GM18868 (cell line): ENCODE results near the gene CRELD2.
A peak's percentile ranks its signal among the peaks of the same experiment; 100 is the strongest.

Experiments used
- ATAC-seq: cut with Tn5 transposase; IDR thresholded peaks from one replicate; pipeline ENCODE4 v1.9.1; 2021; ENCODE audit warnings: mild to moderate bottlenecking, moderate library complexity; ENCODE audit not compliant: unreplicated experiment

Gene CRELD2

DNA sequence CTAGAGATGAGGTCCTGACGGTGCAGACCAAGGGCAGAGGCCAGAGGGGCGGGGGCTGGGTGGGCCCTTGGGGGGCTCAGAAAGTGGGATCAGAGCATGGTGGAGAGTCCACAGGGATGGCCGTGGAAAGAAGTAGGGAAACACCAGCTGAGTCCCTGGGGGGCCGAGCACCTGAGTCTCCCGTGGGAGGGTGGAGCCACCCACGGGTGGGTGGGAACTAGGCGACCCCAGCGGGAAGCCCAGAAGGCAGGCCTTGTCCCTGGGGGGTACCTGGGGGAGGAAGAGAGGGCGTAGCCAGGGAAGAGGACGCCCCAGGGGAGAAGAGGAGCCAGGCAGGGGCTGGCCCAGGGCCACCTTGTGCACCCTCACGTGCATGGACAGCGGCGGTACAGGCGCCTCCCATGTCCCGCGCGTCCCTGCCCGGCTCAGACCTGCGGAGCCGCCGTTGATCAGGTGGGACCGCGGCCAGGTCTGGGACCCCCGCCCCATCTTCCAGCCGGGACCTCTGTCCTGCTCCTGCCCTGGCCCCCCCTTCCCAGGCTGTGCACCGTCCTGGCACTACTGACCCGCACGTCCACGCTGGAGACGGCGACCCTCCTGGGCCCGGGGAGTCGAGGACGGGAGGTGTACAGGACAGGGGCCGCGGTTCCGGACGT lies 10.2 kb downstream of the CRELD2 start:
- ATAC-seq, result no peak

DNA sequence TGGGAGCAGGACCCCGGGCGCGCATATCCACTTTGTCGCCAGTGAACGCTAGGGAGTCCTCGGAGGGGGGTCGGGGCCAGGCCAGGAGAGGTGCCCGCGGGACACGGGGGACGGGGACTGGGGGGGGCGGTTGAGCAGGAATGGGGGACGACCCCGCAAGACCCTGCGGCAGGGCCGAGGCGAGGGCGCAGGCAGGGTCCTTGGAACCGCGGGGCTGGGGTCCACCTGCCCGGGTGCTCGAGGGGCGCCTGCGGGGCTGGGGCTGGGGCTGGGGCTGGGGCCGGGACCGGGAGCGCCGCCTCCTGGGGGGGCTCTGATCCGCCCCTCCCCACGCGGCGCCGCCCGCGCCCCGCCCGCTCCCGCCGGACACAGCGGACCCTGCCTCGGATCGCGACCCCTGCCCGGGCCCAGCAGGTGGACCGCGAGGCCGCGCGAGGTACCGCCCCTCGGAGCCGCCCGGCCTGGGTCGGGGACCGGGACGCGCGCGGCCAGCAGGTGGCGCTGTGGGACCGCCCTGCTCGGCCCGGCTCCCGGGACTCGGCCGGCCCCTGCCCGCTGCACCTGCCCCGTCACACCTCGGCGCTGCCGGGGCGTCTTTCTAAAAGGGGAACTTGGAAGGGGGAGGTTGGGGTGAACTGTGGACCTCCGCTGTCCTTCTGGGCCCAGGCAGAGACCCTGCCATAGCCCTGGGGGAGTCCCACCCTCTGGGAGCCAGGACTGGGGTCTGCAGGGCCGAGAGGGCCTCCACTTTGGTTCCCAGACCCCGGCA lies 11.0 kb downstream of the CRELD2 start:
- ATAC-seq, result no peak

DNA sequence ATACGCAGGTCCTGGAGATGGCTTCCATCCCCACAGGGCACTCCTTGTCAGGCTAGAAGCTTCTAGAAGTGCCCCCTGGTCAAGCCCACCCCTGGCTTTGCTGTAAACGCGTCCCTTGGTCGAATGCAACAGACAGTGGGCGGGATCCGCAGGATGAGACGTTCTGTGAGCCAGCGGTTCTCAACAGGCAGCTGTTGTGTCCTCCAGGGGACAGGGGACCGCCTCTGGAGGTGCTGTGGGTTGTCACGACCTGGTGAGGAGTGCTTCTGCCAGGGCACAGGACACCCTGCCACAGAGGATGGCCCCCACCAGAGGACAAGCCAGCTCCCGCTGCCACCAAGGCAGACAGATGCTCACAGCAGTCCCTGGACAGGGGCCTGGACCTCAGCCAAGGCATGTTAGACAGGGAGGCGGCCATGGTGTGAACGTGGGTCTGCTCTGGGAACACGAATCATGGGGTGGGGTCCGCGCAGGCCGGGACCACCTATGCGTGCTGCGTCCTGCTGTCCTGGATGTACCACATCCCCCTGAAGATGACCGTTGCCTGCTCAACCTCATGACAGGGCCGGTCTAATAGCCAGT lies 11.7 kb downstream of the CRELD2 start:
- no peak for ATAC-seq

DNA sequence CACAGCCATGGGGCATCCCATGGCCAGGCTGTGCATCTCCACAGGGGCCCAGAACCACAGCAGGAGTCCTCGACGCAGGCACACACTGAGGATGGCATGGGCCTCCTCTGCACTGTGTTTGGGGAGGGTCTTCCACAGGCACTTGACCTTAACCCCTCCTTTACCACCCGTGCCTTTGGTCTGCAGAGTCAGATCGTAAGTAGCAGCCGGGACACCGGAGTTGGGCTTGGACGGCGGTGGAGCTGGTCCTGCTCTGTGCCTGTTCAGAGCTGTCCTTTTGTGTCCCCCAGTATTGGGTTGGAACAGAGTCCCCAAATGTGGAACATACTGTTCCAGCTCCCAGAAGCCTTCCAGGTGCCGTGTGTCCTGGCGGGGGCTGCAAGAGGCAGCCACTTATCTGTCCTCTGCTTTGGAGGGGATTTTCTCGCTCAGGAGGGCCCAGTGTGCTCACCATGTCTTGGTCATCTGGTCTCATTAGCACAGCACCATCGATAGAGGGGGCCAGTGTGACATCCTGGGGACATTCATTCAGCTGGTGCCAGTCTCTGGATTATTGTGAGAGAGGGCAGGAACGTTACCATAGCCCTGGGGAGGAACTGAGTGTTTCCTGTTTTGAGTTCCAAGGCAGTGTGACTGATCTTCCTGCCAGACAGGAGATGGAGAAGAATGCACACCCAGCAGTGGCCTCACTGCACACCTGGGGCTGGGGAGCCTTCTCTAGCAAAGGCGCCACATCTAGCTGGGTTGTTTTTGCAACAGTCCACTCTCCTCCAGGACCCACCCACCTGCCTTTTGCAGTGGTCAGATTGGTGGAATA lies 12.4 kb downstream of the CRELD2 start:
- peak; percentile 49 for ATAC-seq

- ATAC-seq, result no peak
These were observed 15.1 kb downstream of the CRELD2 start for GRCh38 chr22:49933236-49934159.

DNA sequence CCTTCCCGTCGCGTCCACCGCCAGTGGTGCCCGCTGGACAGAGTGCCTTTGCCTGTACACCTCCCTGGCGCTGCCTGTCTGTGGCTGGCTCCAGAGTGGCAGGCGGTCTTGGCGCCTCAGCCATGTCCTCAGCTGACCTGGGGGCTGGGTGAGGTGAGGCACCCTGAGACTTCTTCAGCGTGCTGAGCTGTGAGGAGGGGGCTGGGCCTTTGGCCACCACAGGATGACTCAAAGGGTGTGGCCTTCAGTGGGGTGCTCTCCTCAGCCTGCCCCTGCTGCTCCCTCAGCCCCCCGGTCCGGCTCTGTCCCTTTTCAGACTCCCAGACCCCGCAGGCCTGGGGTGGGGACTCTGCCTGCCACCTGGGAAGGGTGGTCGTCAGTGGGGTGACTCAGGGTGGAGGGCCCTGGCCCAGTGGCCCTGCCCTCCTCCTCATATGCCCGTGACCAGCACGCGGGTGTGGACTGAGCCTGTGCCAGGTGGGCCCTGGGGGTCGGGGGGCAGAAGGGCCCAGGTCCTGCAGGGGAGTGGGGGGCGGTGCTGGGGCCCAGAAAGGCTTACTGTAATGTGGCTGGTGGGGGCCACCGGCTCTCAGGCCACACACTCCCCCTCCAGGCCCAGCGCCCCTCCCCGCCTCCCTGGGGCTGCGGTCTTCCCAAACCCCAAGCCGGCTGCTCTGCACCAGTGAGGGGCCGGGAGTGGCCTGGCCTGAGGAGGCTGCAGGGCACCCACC lies 15.9 kb downstream of the CRELD2 start:
- ATAC-seq, result no peak

GRCh38 chr22:49934891-49935557 lies 16.6 kb downstream of the CRELD2 start:
- no peak for ATAC-seq

- ATAC-seq, result no peak
These were observed 17.1 kb downstream of the CRELD2 start for GRCh38 chr22:49935561-49935960.

DNA sequence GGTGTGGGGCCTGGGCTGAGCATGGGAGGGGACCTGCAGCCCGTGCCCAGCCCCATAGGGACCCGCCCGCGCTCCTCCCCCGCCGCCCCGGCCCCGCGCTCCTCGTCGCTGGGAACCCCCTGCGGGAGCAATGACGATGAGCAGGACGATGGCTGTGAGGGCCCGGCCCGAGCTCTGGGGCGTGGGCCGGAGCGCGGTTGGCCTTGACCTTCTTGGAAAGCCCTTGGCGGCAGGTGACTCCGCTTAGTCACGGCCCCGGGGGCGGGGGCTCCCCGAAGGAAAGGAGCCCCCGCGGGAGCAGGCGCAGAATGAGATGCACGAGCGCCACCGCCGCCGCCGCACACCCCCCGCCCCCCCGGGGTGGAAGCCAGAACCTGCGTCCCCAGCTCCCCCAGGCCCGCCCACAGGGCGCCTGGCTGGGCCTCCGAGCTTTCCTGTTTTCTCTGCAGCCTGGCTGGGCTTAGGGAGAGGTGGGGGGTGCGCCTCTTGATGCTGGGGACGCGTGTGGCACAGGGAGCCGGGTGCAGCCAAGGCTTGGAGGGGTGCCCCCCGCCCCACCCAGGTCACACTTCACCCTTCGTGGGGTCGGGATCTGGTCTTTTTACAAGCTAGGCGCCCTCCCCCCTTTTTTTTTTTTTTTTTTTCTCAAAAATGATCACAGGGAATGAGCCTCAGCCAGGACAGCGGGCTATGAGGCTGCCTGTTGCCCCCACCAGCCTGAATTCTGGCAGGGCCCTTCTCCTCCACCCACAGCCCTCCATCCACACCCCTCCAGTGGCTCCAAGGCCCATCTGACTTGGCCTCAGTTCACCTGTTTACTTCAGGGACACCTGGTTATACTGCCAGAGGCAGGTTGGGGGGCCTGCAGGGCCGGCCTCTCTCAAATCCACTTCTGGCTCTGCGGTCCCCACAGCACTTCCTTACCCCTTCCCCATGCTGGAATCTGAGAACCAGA lies 17.9 kb downstream of the CRELD2 start:
- ATAC-seq, result peak; percentile 67

- ATAC-seq, result no peak
These were observed 18.7 kb downstream of the CRELD2 start for GRCh38 chr22:49936973-49937757.

DNA sequence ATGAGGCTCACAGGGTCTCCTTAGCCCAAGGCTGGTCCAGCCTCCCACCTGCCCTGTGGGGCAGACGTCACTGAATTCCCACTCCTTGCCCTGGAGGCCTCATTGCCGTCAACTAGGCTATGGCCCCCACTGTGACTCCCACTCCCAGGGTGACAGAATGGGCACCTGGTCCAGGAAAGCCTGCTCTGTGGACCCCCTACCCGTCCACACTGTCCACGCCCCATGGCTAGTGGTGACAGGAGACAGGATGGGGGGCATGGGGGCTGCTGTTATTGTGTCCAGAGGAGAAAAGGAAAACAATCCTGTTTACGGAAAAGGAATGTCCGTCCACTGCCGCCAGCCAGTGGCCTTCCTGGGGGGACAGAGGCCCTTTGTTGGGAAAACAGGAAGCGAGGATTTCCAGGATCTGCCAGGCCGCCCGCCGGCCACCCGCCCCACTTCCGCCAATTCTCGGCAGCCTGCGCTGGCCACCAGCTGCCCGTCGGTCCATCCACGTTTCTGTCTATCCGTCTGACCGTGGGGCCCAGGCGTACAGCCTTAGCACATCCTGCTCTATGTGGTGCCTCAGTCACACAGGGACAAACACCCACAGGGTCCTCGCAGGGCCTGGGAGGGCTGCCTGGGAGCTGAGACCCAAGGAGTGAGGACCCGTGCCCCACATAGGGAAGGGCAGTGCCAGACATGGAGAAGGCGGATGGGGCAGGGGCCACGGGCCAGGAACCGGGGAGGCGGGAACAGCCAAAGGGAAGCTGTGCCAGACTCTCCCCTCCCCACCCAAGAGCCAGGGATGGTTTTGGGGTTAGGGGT lies 19.5 kb downstream of the CRELD2 start:
- no peak for ATAC-seq

DNA sequence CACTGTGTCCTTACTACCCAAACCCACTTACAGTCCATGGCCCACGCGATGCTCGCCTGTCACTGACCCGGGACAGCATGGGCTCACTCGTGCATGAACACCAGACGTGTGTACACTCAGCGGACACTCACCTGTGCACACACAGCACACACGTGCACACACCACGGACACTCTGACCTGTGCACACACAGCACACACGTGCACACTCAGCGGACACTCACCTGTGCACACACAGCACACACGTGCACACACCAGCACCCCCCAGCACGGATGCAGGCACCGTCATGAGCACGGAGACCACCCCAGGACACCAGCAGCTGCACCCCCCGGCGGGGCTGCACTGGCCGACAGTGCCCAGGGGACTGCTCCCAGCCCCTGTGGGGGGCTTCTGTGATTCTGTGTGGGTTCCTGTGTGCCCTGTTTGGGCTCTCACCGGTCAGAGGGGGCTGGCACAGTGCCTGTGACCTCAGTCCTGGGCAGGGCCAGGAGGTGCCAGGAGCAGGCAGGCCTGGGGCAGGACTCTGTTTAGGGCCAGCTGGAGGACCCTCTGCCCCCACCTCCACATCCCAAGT lies 20.2 kb downstream of the CRELD2 start:
- ATAC-seq, result no peak

DNA sequence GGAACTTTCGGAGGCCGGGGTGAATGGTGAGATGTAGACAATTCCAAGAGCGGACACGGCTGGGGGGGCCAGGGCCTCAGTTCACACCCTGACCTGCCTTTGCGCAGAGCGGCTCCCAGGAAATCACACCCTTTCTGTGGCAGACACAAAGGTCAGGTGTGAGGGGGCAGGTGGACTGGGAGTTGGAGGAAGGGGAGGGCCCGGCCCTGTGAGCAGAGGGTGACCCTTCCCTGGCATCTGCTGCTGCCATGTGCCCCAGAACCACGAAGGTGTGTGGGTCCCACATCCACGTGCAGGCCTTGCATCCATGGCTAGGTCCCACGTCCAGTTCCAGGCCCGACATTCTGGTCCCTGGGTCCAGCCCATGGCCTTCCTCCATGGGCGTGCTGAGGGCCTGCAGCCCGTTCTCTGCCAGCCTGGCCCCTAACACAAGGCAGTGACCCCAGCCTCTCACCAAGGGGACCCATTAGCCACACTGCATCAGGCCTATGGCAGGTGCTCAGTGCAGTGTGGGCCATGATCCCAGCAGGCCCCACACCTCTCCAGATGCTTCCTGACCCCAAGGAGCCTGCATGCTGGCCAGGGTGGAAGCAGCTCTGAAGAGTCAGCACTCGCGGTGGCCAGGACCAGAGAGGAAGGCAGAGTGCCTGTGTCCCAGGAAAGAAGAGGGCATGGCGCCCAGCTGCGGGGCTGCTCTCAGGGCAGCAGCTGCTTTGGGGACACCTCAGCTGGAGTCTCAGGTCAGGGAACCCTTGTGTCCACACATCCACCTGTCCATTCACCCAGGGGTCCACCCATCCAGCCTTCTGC lies 23.3 kb downstream of the CRELD2 start:
- no peak for ATAC-seq

DNA sequence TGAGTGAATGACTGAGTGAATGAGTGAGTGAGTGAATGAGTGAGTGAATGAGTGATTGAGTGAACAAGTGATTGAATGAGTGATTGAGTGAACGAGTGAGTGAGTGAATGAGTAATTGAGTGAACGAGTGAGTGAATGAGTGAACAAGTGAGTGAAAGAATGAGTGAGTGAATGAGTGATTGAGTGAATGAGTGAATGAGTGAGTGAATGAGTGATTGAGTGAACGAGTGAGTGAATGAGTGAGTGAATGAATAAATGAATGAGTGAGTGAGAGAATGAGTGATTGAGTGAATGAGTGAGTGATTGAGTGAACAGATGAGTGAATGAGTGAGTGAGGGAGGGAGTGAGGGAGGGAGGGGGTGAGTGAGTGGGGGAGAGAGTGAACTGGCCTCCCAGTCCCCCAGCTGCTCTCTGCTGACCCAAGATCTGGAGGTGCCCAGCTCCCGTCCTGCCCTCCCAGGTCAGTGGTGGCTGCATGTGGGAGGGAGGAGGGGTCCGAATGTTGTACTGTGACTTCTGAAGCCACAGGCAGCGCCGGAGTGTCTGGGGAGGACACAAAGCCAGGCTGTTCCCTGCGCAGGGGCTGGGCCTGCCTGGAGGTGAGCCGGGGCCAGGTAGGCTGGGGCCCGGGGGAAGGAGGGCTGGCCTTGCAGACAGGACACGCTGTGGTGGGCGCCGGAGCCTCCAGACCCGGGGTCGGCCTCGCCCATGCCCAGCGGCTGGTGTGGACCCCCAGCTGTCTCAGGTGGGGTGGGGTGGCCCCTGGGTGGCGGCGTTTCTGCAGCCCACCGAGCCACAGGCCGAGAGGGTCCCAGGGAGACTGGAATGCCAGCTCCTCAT lies 24.4 kb downstream of the CRELD2 start:
- no peak for ATAC-seq
